ENCODE results near the gene SIRT5. TPM values are rescaled to one million over a fixed set of nuclear protein-coding genes. Genes with fewer than 3 reads are reported as not detected.
A peak's percentile ranks its signal among the peaks of the same experiment; 100 is the strongest.

The SIRT5 gene
- total and polyA plus RNA-seq, 3 experiments from 2014 or later: 8.2 to 10.7 (median 9.7) TPM

GRCh38 chr6:13577926-13578325, 3.5 kb downstream of the SIRT5 start:
- H3K4me1 Mint-ChIP-seq: peaks cover 19 to 31% (median 27%) of the 10 kb centered on the region in 3 donors
- POLR2A ChIA-PET: no interaction called here
- H3K27ac Mint-ChIP-seq: peak overlapping the region in 1 of 8 donors; percentile 8
- H3K4me3 ChIP-seq (ENCODE audit: low read length): no peak overlapping the region
- H3K27me3 Mint-ChIP-seq: no peaks in the 10 kb centered on the region
- H3K9me3 Mint-ChIP-seq: no peaks in the 10 kb centered on the region
- no peaks in the 10 kb centered on the region for H3K36me3 ChIP-seq (ENCODE audit: insufficient read depth, low read length)
- H3K27ac ChIP-seq (ENCODE audit: low read depth, low read length): no peak overlapping the region
- no peaks in the 10 kb centered on the region for H3K27me3 ChIP-seq (ENCODE audit: insufficient read depth, low read length, poor library complexity, severe bottlenecking)
- DNase-seq: no peak
- no peak overlapping the region for H3K4me3 Mint-ChIP-seq
- H3K36me3 Mint-ChIP-seq: peaks cover 5 to 32% (median 7%) of the 10 kb centered on the region in 3 donors
- H3K9me3 ChIP-seq (ENCODE audit: low read length): no peaks in the 10 kb centered on the region
- peaks cover 10% of the 10 kb centered on the region for H3K4me1 ChIP-seq (ENCODE audit: insufficient read depth, low read length)
- CTCF ChIA-PET: no interaction called here

- Mint-ChIP-seq H3K4me3 (no peak overlapping the region), H3K27ac (no peak overlapping the region), H3K27me3 (no peaks in the 10 kb centered on the region), H3K4me1 (peaks cover 11 to 21% (median 19%) of the 10 kb centered on the region in 3 donors), H3K9me3 (no peaks in the 10 kb centered on the region), H3K36me3 (peaks cover 5 to 37% (median 7%) of the 10 kb centered on the region in 3 donors)
- no peak overlapping the region for H3K27ac ChIP-seq (ENCODE audit: low read depth, low read length)
- H3K36me3 ChIP-seq (ENCODE audit: insufficient read depth, low read length): no peaks in the 10 kb centered on the region
- ChIA-PET POLR2A (no interaction called here), CTCF (no interaction called here)
- no peaks in the 10 kb centered on the region for H3K9me3 ChIP-seq (ENCODE audit: low read length)
- DNase-seq: no peak
- H3K4me1 ChIP-seq (ENCODE audit: insufficient read depth, low read length): peaks cover 5% of the 10 kb centered on the region
- H3K4me3 ChIP-seq (ENCODE audit: low read length): no peak overlapping the region
- no peaks in the 10 kb centered on the region for H3K27me3 ChIP-seq (ENCODE audit: insufficient read depth, low read length, poor library complexity, severe bottlenecking)
Observed at GRCh38 chr6:13579911-13580310, 5.5 kb downstream of the SIRT5 start.

- Histone ChIP-seq H3K36me3 (ENCODE audit: insufficient read depth, low read length) (no peaks in the 10 kb centered on the region), H3K4me1 (ENCODE audit: insufficient read depth, low read length) (no peaks in the 10 kb centered on the region), H3K27me3 (ENCODE audit: insufficient read depth, low read length, poor library complexity, severe bottlenecking) (no peaks in the 10 kb centered on the region), H3K27ac (ENCODE audit: low read depth, low read length) (no peak overlapping the region), H3K9me3 (ENCODE audit: low read length) (no peaks in the 10 kb centered on the region), H3K4me3 (ENCODE audit: low read length) (no peak overlapping the region)
- ChIA-PET POLR2A (no interaction called here), CTCF (interaction anchor here (0.9 kb wide), 1 partner anchor 34 kb away, joined by 3 read pairs; the partner anchor contains the start of gene NOL7)
- peaks cover 1 to 3% (median 2%) of the 10 kb centered on the region in 3 donors for H3K4me1 Mint-ChIP-seq
- peak overlapping the region in 1 of 7 donors; percentile 2 for H3K4me3 Mint-ChIP-seq
- DNase-seq: no peak
- no peaks in the 10 kb centered on the region for H3K27me3 Mint-ChIP-seq
- peaks cover 5 to 45% (median 12%) of the 10 kb centered on the region in 3 donors for H3K36me3 Mint-ChIP-seq
- peak overlapping the region in 2 of 8 donors; percentile 14 to 39 for H3K27ac Mint-ChIP-seq
- H3K9me3 Mint-ChIP-seq: no peaks in the 10 kb centered on the region
Observed at GRCh38 chr6:13581700-13582229, 7.4 kb downstream of the SIRT5 start.

- H3K4me3 ChIP-seq (ENCODE audit: low read length): no peak overlapping the region
- CTCF ChIA-PET: interaction anchor here (1.0 kb wide), 1 partner anchor 11 kb away, joined by 4 read pairs; no protein-coding TSS in a partner anchor
- H3K27ac ChIP-seq (ENCODE audit: low read depth, low read length): no peak overlapping the region
- H3K36me3 ChIP-seq (ENCODE audit: insufficient read depth, low read length): no peaks in the 10 kb centered on the region
- DNase-seq: no peak
- POLR2A ChIA-PET: no interaction called here
- no peaks in the 10 kb centered on the region for H3K27me3 Mint-ChIP-seq
- H3K27ac Mint-ChIP-seq: peak overlapping the region in 1 of 8 donors; percentile 70
- no peaks in the 10 kb centered on the region for H3K27me3 ChIP-seq (ENCODE audit: insufficient read depth, low read length, poor library complexity, severe bottlenecking)
- no peaks in the 10 kb centered on the region for H3K4me1 ChIP-seq (ENCODE audit: insufficient read depth, low read length)
- H3K4me1 Mint-ChIP-seq: peaks cover 0 to 3% (median 3%) of the 10 kb centered on the region in 3 donors
- H3K9me3 ChIP-seq (ENCODE audit: low read length): no peaks in the 10 kb centered on the region
- H3K4me3 Mint-ChIP-seq: no peak overlapping the region
- H3K9me3 Mint-ChIP-seq: no peaks in the 10 kb centered on the region
- H3K36me3 Mint-ChIP-seq: peaks cover 0 to 51% (median 16%) of the 10 kb centered on the region in 3 donors
Observed at GRCh38 chr6:13586603-13587542, 12.5 kb downstream of the SIRT5 start.

GRCh38 chr6:13589801-13590200, 15.4 kb downstream of the SIRT5 start:
- no peak overlapping the region for H3K4me3 Mint-ChIP-seq
- no peaks in the 10 kb centered on the region for H3K36me3 ChIP-seq (ENCODE audit: insufficient read depth, low read length)
- H3K4me1 ChIP-seq (ENCODE audit: insufficient read depth, low read length): no peaks in the 10 kb centered on the region
- no peak overlapping the region for H3K27ac ChIP-seq (ENCODE audit: low read depth, low read length)
- H3K4me3 ChIP-seq (ENCODE audit: low read length): no peak overlapping the region
- no peaks in the 10 kb centered on the region for H3K9me3 Mint-ChIP-seq
- CTCF ChIA-PET: interaction anchor here (1.0 kb wide), 1 partner anchor 15 kb away, joined by 6 read pairs; the partner anchor contains the start of gene SIRT5
- H3K27me3 Mint-ChIP-seq: no peaks in the 10 kb centered on the region
- H3K27ac Mint-ChIP-seq: no peak overlapping the region
- DNase-seq: no peak
- no peaks in the 10 kb centered on the region for H3K27me3 ChIP-seq (ENCODE audit: insufficient read depth, low read length, poor library complexity, severe bottlenecking)
- POLR2A ChIA-PET: no interaction called here
- no peaks in the 10 kb centered on the region for H3K9me3 ChIP-seq (ENCODE audit: low read length)
- peaks cover 0 to 2% (median 0%) of the 10 kb centered on the region in 3 donors for H3K4me1 Mint-ChIP-seq
- peaks cover 0 to 62% (median 22%) of the 10 kb centered on the region in 3 donors for H3K36me3 Mint-ChIP-seq

GRCh38 chr6:13590574-13591153, 16.3 kb downstream of the SIRT5 start:
- no peaks in the 10 kb centered on the region for H3K9me3 Mint-ChIP-seq
- DNase-seq: no peak
- H3K4me3 Mint-ChIP-seq: no peak overlapping the region
- Histone ChIP-seq H3K27me3 (ENCODE audit: insufficient read depth, low read length, poor library complexity, severe bottlenecking) (no peaks in the 10 kb centered on the region), H3K27ac (ENCODE audit: low read depth, low read length) (no peak overlapping the region), H3K36me3 (ENCODE audit: insufficient read depth, low read length) (peaks cover 7% of the 10 kb centered on the region), H3K4me3 (ENCODE audit: low read length) (no peak overlapping the region), H3K4me1 (ENCODE audit: insufficient read depth, low read length) (no peaks in the 10 kb centered on the region), H3K9me3 (ENCODE audit: low read length) (no peaks in the 10 kb centered on the region)
- no peak overlapping the region for H3K27ac Mint-ChIP-seq
- ChIA-PET CTCF (no interaction called here), POLR2A (no interaction called here)
- peaks cover 0 to 65% (median 22%) of the 10 kb centered on the region in 3 donors for H3K36me3 Mint-ChIP-seq
- peaks cover 0 to 2% (median 0%) of the 10 kb centered on the region in 3 donors for H3K4me1 Mint-ChIP-seq
- H3K27me3 Mint-ChIP-seq: no peaks in the 10 kb centered on the region

- Histone ChIP-seq H3K36me3 (ENCODE audit: insufficient read depth, low read length) (peaks cover 9% of the 10 kb centered on the region), H3K9me3 (ENCODE audit: low read length) (no peaks in the 10 kb centered on the region), H3K27me3 (ENCODE audit: insufficient read depth, low read length, poor library complexity, severe bottlenecking) (no peaks in the 10 kb centered on the region), H3K27ac (ENCODE audit: low read depth, low read length) (no peak overlapping the region), H3K4me3 (ENCODE audit: low read length) (no peak overlapping the region), H3K4me1 (ENCODE audit: insufficient read depth, low read length) (no peaks in the 10 kb centered on the region)
- H3K36me3 Mint-ChIP-seq: peaks cover 3 to 67% (median 22%) of the 10 kb centered on the region in 3 donors
- no peaks in the 10 kb centered on the region for H3K27me3 Mint-ChIP-seq
- DNase-seq: no peak
- CTCF ChIA-PET: no interaction called here
- H3K9me3 Mint-ChIP-seq: no peaks in the 10 kb centered on the region
- H3K4me1 Mint-ChIP-seq: peaks cover 0 to 2% (median 0%) of the 10 kb centered on the region in 3 donors
- H3K4me3 Mint-ChIP-seq: no peak overlapping the region
- POLR2A ChIA-PET: no interaction called here
- H3K27ac Mint-ChIP-seq: no peak overlapping the region
Observed at GRCh38 chr6:13591205-13591921, 17.0 kb downstream of the SIRT5 start.
